GM21360 (cell line): ENCODE results near the gene PSMB1.

Experiments used
- ATAC-seq: cut with Tn5 transposase; IDR thresholded peaks from one replicate; pipeline ENCODE4 v1.9.1; 2021; ENCODE audit warnings: mild to moderate bottlenecking, moderate library complexity; ENCODE audit not compliant: unreplicated experiment

PSMB1 gene

DNA sequence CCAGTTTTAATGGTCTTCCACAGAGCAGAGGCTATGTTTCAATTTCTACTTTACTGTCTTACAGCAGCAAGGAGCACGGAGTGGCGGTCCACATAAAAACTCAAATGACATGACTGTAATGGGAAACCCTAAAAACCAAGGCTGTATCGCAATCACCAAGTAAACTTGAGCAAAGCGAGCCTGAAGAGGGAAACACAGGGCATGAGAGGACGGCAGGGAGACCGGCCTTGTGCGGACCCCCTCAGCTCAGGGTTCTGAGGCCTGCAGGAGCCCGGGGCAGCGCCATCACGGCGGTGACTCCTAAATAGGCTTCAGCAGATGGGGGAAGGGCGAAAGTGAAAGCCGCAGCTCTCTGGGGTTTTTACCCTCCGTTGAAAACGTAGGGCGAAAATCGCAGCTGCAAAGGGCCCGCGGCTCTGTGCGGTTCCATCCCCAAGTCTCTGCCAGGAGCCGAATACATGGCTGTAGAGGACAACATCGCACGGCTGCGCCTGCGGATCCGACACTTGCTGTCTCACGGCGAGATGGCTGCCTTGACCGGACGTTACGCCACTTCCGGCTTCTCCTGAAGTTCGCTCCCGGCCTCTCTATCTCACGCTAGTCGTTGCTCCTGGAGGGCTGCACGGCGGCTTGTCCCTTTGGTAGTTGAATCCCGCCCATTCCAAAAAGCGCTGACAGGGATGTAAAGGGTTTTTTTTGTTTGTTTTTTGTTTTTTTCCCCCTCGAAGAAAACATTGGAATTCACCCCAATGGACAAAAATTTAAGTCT is at the start of gene PSMB1:
PSMB1 (minus strand) TSS at position 543 of the 769 bp plus-strand sequence; CDS start at position 478, 65 bp downstream.
- peak; percentile 55 for ATAC-seq

DNA sequence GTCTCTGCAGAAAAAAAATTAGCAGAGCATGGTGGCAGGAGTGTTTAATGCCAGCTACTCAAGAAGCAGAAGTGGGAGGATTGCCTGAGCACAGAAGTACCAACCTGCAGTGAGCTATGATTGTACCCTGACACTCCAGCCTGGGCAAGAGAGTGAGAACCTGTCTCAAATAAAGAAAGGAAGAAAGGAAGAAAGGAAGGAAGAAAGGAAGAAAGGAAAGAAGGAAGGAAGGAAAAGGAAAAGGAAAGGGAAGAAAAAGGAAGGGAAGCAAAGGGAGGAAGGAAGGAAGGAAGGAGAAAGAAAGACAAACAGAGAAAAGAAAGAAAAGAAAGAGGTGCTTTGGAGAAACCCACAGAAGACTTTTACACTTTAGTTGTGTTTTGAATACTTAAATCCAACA is 44.2 kb upstream of the PSMB1 start:
- no peak for ATAC-seq

DNA sequence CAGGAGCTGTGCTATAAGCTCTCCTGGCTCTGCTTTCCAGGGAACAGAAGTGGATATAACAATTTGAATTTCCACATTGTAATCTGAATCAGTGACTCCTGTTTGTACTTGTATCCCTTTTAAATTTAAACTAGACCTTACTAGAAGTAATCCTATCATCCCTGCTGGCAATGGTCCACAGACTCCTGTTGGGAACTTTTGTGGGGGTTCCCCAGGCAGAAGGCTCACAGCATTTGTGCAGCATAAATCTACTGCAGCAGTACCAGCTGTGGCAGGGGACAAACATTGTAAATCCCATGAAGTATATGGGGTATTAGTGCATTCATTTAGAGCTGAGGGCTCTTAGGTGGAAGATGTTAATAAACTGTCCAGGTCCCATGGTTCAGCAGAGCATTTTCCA is 43.3 kb upstream of the PSMB1 start:
- no peak for ATAC-seq

DNA sequence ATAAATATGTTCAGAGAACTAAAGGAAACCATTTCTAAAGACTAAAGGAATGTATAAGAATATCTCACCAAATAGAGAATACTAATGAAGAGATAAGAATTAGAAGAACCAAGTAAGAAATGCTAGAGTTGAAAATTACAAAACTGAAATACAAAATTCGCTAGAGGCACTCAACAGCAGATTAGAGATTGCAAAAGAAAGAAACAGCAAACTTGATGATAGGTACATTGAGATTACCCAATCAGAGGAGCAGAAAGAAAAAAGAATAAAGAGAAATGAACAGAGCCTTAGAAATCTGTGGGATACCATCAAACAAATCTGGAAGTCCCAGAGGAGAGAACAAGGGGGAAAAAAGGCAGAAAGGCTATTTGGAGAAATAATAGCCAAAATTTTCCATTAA is 37.6 kb upstream of the PSMB1 start:
- ATAC-seq, result no peak

DNA sequence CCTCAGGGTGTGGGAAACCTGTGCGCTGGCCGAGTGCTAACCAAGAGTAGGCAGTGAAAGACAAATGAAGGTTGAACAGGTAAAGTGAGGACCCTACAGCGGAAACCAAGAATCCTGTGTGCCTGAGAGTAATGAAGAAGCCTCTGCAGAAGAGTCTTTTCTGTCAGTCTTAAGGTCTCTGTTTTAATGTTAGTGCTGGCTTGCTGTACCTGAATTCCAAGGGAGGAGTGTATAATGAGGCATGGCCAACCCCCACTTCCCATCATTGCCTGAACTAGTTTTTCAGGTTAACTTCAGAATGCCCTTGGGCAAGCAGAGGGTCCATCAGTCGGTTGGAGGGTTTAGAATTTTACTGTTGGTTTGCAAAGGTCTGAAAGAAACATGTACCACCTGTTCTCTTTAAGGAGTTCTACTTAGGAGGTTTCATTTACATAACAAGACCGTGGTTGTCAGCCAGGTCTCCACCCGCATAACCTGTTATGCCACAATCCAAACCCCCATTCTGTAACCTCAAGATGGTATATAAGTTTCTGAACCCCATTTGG is 31.9 kb upstream of the PSMB1 start:
- peak; percentile 28 for ATAC-seq

DNA sequence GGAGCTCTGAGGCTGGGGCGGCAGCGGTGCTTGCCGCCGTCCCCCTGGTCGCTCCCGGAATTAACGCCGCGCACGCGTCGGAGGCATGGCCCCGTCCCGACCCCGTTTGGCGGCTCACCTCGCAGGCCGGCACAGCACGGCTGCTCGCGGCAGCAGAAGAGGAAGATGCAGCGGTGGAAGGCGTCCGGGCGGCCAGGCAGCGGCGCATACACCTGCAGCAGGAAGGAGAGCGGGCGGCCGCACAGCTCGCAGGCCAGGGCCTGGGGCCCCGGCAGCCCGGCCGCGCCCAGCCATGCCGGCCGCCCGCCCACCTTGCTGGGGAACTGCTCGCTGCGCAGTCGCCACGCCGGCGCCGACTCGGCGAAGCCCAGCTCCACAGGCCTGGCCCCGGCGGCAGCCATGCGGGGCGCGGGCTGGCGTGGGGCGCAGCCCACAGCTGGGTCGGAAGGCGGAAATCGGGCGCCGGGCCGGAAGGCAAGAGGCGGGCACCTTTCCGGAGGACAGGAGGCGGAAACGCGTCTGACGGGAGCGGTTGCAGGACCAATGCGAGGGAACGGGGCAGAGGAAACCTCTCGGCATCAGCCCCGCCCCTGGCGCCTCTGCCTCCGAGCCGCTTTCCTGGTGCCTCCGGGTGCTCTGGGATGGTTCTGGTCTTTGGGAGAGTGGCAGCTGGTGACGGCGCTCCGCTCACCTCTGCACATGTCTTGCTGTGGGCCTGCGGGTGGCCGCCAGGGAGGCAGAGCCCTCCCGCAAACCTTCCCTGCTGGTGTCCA is 31.3 kb upstream of the PSMB1 start, which contains the start of gene PDCD2:
PDCD2 (minus strand) TSS at position 457 of the 773 bp plus-strand sequence; CDS start at position 401, 56 bp downstream.
- ATAC-seq, result peak; percentile 96

DNA sequence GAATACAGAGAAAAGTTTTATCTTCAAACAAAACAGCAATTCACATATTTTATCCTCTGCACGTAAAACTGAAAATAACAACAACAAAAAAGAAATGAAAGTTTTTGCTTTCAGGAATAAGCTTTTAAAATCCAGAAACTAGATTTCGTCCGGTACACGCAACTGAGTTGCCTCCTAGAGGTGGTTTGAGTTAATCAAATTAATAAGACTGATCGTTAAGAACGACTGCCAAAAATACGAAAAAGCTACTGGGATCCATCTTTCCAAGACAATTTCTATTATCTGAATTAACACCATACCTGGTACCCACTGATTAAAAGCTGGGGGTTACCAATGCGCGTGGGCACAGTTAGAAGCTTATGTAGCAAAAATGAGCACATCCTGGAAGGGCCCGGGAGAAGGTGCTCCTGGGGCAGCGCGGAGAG is 30.7 kb upstream of the PSMB1 start:
- peak; percentile 5 for ATAC-seq

DNA sequence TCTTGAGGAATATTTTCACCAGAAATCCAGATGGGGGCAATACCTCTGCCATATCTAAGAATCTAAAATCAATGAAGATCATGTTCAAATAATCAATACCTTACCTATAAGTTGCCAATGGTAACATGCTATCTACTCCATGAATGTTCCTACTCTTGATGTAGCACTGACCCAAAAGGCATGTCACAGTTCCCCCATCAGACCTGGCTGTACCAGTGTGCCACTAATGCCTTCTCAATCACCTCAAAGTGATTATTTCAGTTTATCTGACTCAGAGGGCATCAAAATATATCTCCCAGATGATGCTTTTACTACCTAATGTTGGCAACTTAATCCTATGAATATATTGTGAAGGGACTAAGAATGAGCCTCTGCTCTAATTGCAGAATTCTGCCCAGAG is 25.8 kb upstream of the PSMB1 start:
- ATAC-seq, result no peak

DNA sequence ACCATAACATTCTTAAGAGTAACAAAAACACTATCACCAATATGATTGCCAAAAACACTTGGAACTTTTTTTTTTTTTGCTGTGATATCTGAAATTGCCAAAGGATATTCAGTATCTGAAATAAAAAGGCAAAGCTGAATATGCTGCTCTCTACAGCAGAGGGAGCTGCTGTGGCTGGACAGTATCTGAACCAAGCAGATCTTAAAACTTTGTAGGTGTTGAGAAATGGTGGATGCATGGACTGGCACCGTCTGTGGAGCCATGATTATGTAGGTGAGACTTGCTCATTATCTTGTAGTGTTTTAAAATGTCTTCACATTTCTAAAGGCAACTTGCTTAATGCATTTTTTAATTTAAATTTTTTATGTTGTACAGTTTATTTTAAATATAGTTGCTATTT is 22.1 kb upstream of the PSMB1 start:
- no peak for ATAC-seq

DNA sequence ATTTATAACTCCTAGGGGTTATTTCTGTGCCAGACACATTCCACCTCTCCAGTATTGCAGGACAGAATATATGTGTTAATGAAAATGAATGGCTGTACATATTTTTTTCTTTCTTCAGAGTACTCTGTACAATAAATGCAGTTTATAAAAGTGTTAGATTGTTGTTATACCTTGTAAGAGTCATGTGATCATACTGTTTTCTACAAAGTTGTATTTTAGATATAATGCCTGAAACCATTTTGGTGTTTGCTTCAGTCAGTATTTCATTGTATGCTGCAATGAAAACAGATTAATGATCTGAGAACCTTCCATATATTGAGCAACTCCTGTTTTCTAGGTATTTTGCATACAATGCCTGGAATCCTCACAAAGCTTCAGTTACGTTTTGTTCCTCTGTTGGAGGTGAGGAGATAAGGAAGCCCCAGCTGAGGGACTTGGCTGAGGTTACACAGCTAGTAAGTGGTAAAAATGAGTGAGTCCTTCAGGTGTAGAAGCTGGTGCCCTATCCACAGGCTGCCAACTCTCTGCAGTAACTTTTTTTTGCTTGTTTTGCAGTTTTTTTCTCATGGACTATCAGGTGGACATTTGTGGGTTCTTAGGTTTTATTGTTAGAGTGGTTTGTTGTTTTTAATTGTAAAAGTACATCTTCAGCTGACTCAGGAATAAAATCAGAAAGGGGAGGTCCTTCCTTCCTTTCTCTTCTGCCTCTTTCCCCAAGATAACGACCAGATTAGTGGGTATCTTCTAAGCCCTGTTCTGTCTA is 19.8 kb upstream of the PSMB1 start:
- ATAC-seq, result no peak

DNA sequence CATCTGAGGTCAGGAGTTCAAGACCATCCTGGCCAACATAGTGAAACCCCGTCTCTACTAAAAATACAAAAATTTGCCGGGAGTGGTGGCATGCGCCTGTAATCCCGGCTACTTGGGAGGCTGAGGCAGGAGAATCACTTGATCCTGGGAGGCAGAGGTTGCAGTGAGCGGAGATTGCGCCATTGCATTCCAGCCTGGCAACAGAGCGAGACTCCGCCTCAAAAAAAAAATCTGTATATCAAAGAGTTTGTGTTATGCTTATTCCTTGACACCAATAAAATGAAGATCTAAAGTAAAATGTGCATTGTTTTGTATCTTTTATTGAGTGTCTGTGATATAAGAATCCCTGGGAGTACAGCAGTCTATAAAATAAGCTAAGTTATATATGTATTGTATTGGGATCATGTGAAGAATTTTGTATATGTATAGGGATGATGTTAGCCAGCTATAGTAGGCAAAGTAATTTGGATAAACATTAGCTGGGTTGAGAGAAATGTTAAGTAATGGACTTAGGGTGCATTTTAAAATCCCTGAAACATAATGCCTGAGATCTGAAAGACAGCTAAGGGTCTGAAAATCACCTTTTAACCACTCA is 11.9 kb upstream of the PSMB1 start:
- no peak for ATAC-seq

DNA sequence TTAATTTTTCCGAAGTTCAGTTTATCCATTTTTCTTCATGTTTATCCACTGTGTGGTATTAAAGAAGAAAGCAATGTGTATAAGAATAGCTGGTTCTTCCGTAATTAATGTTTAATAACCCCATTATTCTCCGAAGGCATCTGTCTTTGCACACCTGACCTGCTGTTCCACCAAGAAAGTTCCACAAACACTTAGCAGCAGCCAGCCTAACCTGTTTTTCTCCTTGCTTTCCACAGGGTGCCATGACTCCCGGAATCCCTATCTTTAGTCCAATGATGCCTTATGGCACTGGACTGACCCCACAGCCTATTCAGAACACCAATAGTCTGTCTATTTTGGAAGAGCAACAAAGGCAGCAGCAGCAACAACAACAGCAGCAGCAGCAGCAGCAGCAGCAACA is 8.4 kb upstream of the PSMB1 start:
- ATAC-seq, result no peak

DNA sequence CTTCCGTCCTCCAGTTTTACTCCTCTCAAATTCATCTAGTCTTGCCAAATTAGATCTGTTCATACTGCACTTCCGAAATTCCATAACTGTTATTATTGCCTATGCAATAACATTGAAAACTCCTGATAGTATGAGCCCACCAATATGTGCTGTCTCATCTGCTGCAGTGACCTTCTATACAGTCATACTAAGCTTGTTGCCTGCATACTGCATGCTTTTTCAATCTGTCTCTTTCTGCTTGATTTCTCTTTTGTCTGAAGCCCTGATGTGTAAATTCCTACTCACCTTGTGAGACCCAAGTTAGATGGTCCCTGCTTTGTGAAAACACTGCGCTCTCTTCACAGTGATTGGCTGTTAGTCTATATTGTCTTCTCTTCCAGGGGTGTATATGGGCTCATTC is 2.2 kb upstream of the PSMB1 start:
- no peak for ATAC-seq

DNA sequence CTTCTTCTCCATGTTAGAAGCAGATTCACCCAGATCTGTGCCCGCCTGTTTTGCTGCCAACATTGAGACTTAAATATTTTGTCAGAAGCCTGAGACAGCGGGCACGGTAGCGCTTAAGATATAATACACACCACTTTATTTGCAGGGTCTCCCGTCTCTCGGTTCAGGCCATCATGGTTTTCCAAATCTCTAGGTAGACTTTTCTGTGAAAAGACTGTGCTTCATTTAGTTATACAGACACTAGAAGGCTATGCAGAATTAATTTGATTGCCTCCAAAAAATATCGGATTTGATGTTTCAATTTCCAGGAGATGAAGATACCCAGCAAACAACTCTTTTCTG is 1.7 kb upstream of the PSMB1 start:
- ATAC-seq, result no peak

DNA sequence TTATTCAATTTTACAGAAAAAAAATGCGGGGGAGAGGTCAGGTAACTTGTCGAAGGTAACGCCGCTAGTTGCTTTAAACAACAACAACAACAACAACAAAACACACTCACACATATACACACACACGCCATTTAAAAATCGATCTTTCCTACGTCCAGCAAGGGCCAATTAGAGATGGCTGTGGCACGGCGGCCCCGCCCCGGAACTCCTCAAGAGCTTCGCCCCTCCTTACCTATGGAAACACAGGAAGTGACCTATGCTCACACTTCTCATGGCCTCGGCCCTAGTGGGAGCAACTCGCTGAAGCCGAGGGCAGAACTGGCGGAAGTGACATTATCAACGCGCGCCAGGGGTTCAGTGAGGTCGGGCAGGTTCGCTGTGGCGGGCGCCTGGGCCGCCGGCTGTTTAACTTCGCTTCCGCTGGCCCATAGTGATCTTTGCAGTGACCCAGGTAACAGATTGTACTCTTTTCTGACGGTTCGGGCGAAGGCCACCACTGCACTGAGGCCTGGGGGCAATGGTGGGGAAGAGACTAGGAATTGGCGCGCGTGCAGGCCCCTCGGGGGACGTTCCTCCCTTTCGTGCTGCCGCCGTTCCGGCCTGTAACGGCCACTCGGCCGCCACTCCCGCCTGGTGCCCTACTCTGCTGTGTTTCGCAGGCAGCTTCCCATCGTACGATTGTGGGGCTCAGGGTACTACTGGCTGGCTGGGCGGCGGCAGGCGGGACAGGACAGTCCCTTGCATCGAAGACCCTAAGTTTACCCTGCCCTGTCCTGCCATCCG is 1.1 kb upstream of the PSMB1 start, which contains the start of gene TBP:
TBP (plus strand) TSS at position 357 of the 783 bp plus-strand sequence. CDS start 2,661 bp downstream, outside the sequence.
- ATAC-seq, result peak; percentile 97

DNA sequence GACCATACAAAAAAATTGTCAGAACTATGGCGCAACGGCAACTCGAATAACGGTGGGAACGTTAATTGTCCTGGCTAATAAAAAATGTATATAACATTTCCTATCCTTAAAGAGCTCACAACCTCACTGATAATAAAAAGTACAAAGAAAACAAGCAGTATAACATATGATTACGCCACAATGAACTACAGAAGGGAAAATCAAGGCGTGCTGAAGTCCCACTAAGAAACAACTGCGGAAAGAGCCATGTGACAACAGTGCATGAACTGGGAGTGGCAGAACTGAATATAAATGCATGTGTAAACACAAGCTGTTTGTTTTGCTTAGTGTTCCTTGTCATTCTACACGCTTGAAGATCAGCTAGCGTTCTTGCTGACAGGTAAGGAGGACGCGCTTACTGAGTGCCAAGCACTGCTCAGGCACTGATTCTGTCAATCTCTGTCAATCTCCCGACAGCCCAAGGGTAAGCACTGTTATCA is 466 bp upstream of the PSMB1 start:
- ATAC-seq, result peak; percentile 30

DNA sequence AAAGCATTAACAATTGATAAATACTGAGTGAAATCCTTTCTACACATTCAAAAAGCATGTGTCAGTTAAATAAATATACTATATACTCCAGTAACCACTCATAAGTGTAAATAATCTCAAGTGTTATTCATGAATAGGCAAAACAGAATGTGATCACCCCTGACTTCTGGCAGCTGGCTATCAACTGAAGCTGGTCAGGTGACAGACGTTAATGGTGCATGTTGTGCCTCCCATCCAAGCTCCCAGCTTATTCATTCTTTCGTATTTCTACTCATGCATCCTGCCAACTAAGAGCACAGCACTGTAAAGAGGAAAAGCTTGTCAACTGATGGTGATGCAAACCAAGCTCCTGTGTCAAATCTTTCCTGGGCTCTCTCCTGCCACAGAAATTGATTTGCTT is 7.7 kb downstream of the PSMB1 start:
- ATAC-seq, result no peak

DNA sequence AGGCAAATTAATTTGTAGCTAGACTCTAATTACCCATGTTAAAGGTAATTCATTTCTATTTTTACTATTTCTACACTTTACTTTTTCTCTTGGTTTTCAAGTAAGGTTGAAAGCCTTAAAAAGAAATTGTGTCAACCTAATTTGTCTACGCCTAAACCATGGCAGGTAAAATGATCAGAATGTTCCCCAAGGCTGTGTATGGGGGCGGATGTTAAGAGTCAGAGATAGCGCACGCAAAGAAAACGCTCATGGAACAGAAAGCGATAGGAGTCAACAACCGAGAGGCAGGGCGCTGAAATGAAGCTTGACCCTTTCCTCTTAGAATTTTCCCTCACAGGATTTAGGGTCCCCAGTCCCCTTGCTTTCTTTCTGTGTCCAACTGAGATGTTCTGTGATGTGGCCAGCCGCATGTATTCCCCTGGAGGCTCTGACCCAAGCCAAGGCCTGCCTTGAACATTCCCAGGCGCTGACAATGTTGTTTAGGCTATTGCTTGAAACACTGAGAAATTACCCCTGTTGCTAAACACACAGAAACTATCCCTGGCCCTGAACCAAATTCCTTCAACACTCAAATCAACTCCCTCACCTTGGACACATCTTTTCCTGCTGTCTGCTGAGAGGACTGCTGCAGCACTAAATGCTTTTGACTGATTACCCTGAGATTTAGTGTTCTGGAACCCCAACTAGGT is 10.9 kb downstream of the PSMB1 start:
- ATAC-seq, result no peak

DNA sequence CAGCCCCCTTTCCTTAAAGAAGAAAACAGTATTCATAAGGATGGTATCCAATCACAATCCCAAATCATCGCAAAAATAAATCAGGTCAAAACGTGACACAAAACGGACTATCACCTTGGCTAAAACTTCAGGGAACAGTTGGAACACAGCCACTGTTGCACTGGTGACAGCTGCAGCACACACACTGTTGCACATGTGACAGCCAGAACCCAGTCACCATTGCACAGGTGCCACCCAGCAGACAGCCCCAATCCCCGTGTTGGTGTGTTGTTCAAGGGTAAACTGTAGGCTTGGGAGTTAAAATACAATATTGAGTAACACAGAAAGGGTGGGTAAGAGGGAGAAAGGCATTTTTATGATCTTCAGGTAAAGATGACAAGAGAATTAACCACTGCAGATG is 15.8 kb downstream of the PSMB1 start:
- no peak for ATAC-seq
